Panc1 (cell line): Measurements from ENCODE around the gene AGPAT3. TPM values are rescaled to one million over a fixed set of nuclear protein-coding genes. Genes with fewer than 3 reads are reported as not detected.

Experiments used
- ATAC-seq: fragments of 200-7000 bp; cut with Tn5 transposase; 2 replicates; pipeline ENCODE4 v1.9.1; 2020; ENCODE audit warnings: mild to moderate bottlenecking, moderate library complexity
- BruUV-seq: library from RNA; stranded (reverse); fragments of 400-500 nt; replicated peaks from 2 replicates; lab custom pipeline; 2021; lab: Mats Ljungman, UMichigan
- CTCF ChIA-PET: fragments of 300-600 bp; sonication (Branson Sonifier 250); formaldehyde crosslinking; loops from one replicate; lab custom pipeline; 2022; ENCODE audit warnings: antibody characterized with exemption; lab: Charles Lee
- POLR2A ChIA-PET: fragments of 300-600 bp; sonication (Branson Sonifier 250); formaldehyde crosslinking; loops from one replicate; lab custom pipeline; 2022; ENCODE audit warnings: antibody characterized with exemption; lab: Charles Lee
- DNase-seq: peaks from one replicate; pipeline ENCODE4 v3.0.0-alpha.2; 2010; ENCODE audit warnings: low read depth, low spot score
- H3K27ac ChIP-seq: 2 replicates; pipeline ENCODE4 v1.5.1; 2011; ENCODE audit warnings: mild to moderate bottlenecking, low read length, inconsistent platforms
- H3K27me3 ChIP-seq: fragments of 200-500 bp; sonication (Bioruptor generic); 2 replicates; pipeline ENCODE4 v1.6.0; 2014; ENCODE audit warnings: low read length, inconsistent platforms; ENCODE audit not compliant: control insufficient read depth, insufficient read depth
- H3K36me3 ChIP-seq: fragments of 200-500 bp; sonication (Bioruptor generic); 2 replicates; pipeline ENCODE4 v1.5.1; 2014; ENCODE audit warnings: inconsistent platforms, mild to moderate bottlenecking, low read length, moderate library complexity; ENCODE audit not compliant: control insufficient read depth, insufficient read depth
- H3K4me1 ChIP-seq: 2 replicates; pipeline ENCODE4 v1.5.1; 2011; ENCODE audit warnings: inconsistent platforms, mild to moderate bottlenecking, low read length, moderate library complexity; ENCODE audit not compliant: control insufficient read depth, insufficient read depth
- H3K4me3 ChIP-seq, 2 experiments: 2 replicates each; pipeline ENCODE4 v1.5.1; 2011 to 2012; ENCODE audit warnings: low read depth in 2 of 2, low read length in 2 of 2, mild to moderate bottlenecking in 2 of 2, inconsistent platforms in 1 of 2, moderate library complexity in 1 of 2
- H3K9me3 ChIP-seq: fragments of 200-500 bp; sonication (Bioruptor generic); 2 replicates; pipeline ENCODE4 v1.5.1; 2014; ENCODE audit warnings: low read depth, mild to moderate bottlenecking, inconsistent platforms, low read length, moderate library complexity; ENCODE audit not compliant: control insufficient read depth, insufficient read depth
- CTCF ChIP-seq: fragments of 450-650 bp; IDR thresholded peaks from 2 replicates; pipeline ENCODE4 v1.5.1; 2017; ENCODE audit warnings: mild to moderate bottlenecking
- POLR2AphosphoS5 ChIP-seq: IDR thresholded peaks from 2 replicates; pipeline ENCODE4 v1.6.1; 2012; ENCODE audit warnings: mild to moderate bottlenecking, low read depth, low read length, moderate library complexity
- REST ChIP-seq, 2 experiments: IDR thresholded peaks; 2 replicates each; pipeline ENCODE4 v1.6.1; 2011 to 2012; ENCODE audit warnings: low read depth in 2 of 2, control low read depth in 1 of 2, low read length in 1 of 2, mild to moderate bottlenecking in 1 of 2, moderate library complexity in 1 of 2; ENCODE audit not compliant: insufficient read depth in 1 of 2
- SIN3A ChIP-seq: IDR thresholded peaks from 2 replicates; pipeline ENCODE4 v1.6.1; 2012; ENCODE audit warnings: low read depth, mild to moderate bottlenecking, low read length, moderate library complexity, borderline replicate concordance; ENCODE audit not compliant: insufficient read depth
- TCF7L2 ChIP-seq: IDR thresholded peaks from 2 replicates; pipeline ENCODE4 v1.6.1; 2011; ENCODE audit warnings: mild to moderate bottlenecking, low read depth, low read length, inconsistent platforms
- in situ Hi-C: cut with HindIII; loops from 2 replicates; pipeline ENCODE4 v1.10.0; 2016; ENCODE audit warnings: low sequenced_read_pairs, low pct_unique_long_range_greater_than_20kb
- intact Hi-C: fragments of 100-400 bp; cut with micrococcal nuclease; formaldehyde crosslinking; loops from one replicate; pipeline ENCODE4 v1.10.0; 2022; ENCODE audit not compliant: unreplicated experiment
- total RNA-seq: library from RNA; stranded (reverse); gene quantifications from one replicate; pipeline ENCODE4 v1.2.1, GENCODE V29; 2021; ENCODE audit not compliant: unreplicated experiment

Gene AGPAT3
- total RNA-seq, 1 experiment from 2014 or later: 40.1 TPM

GRCh38 chr21:43921571-43921978 lies 56.6 kb downstream of the AGPAT3 start:
- H3K4me1 ChIP-seq: no peaks in the 10 kb centered on the region; the same call in 1 of the 2 replicates
- H3K27me3 ChIP-seq: no peaks in the 10 kb centered on the region
- POLR2A ChIA-PET: interaction anchor here (0.6 kb wide), 1 partner anchor 34 kb away, joined by 3 read pairs; no protein-coding TSS in a partner anchor
- no TSS peak for BruUV-seq
- no peak for DNase-seq
- intact Hi-C loops: no loop called here
- no peak overlapping the region for H3K27ac ChIP-seq
- CTCF ChIA-PET: no interaction called here
- no peak overlapping the region for H3K4me3 ChIP-seq
- no peaks in the 10 kb centered on the region for H3K36me3 ChIP-seq
- no peaks in the 10 kb centered on the region for H3K9me3 ChIP-seq
- TF ChIP-seq POLR2AphosphoS5: no peak
- no peak for TF ChIP-seq CTCF
- TF ChIP-seq REST (IDR thresholded peaks at IDR 0.05; ENCODE audit: insufficient read depth in 1 of 2, low read depth in 2 of 2, low read length in 1 of 2): no peak
- no peak for TF ChIP-seq SIN3A
- TF ChIP-seq TCF7L2: no peak
- ATAC-seq: no peak
- in situ Hi-C loops: no loop called here

- ChIA-PET CTCF (interaction anchor here (0.6 kb wide), 1 partner anchor 95 kb away, joined by 7 read pairs; no protein-coding TSS in a partner anchor), POLR2A (no interaction called here)
- ATAC-seq: no peak
- no TSS peak for BruUV-seq
- Histone ChIP-seq H3K9me3 (no peaks in the 10 kb centered on the region), H3K4me3 (no peak overlapping the region), H3K36me3 (no peaks in the 10 kb centered on the region), H3K27me3 (no peaks in the 10 kb centered on the region), H3K4me1 (no peaks in the 10 kb centered on the region; the same call in 1 of the 2 replicates), H3K27ac (no peak overlapping the region)
- no peak for TF ChIP-seq POLR2AphosphoS5
- TF ChIP-seq SIN3A: no peak
- TF ChIP-seq TCF7L2: no peak
- TF ChIP-seq CTCF: no peak
- TF ChIP-seq REST (IDR thresholded peaks at IDR 0.05; ENCODE audit: insufficient read depth in 1 of 2, low read depth in 2 of 2, low read length in 1 of 2): no peak
- no peak for DNase-seq
- intact Hi-C loops: no loop called here
- in situ Hi-C loops: no loop called here
These were observed 57.2 kb downstream of the AGPAT3 start for GRCh38 chr21:43921979-43922945.
